ENCODE measurements around the gene RD3L. TPM values are rescaled to one million over a fixed set of nuclear protein-coding genes. Genes with fewer than 3 reads are reported as not detected.

The RD3L gene
- total RNA-seq, 4 donors from 2014 or later, result not detected

DNA sequence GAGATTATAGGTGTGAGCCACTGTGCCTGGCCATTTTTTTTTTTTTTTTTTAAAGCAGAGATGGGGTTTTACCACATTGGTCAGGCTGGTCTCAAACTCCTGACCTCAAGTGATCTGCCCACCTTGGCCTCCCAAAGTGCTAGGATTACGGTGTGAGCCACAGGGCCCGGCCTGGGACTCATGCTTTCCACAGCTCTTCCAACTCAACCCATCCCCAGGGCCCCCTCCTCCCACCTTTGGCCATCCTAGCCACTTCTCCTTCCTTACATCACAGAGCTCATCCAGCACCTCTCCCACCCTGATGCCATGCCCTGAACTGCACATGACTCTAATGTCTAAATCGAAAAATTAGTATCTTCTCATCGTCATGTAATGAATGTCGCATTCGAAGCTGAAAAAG, 26.7 kb downstream of the RD3L start:
- WGBS, 2 donors, result 93 to 95% methylated on average over 6 of the region's 6 CpGs
- DNase-seq (ENCODE audit: low spot score in 2 of 2), result no peak
- no peak overlapping the region for H3K4me3 ChIP-seq (ENCODE audit: low read depth, poor library complexity, severe bottlenecking)
- TF ChIP-seq, protein P1, sequence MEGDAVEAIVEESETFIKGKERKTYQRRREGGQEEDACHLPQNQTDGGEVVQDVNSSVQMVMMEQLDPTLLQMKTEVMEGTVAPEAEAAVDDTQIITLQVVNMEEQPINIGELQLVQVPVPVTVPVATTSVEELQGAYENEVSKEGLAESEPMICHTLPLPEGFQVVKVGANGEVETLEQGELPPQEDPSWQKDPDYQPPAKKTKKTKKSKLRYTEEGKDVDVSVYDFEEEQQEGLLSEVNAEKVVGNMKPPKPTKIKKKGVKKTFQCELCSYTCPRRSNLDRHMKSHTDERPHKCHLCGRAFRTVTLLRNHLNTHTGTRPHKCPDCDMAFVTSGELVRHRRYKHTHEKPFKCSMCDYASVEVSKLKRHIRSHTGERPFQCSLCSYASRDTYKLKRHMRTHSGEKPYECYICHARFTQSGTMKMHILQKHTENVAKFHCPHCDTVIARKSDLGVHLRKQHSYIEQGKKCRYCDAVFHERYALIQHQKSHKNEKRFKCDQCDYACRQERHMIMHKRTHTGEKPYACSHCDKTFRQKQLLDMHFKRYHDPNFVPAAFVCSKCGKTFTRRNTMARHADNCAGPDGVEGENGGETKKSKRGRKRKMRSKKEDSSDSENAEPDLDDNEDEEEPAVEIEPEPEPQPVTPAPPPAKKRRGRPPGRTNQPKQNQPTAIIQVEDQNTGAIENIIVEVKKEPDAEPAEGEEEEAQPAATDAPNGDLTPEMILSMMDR (IDR thresholded peaks at IDR 0.05), result no peak
- no peak for TF ChIP-seq POLR2A (IDR thresholded peaks at IDR 0.05)
- intact Hi-C loops (cut with DNase I; ENCODE audit: low total_unique reads), result loop anchor here (10.0 kb wide), 1 partner anchor 101 kb away; no protein-coding TSS in a partner anchor

DNA sequence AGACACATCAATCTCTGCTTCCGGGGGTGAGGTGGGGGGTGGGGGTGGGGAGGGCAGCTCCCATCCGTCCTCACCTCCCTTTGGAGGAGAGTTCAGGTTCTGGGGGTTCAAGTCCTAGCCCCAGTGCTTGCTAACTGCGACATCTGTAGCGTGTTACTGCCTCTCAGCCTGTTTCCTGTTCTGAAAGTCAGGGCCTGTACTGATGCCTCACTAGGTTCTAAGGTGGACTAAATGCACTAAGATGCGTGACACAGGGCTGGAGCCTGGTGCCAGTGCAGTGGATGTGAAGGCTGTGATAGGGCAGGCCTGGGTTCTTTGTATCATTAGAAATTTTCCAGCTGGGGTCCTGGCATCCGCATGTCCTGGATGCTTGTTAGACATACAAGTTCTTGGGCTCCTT, 31.3 kb downstream of the RD3L start:
- intact Hi-C loops (cut with DNase I; ENCODE audit: low total_unique reads), result loop anchor here (10.0 kb wide), 1 partner anchor 96 kb away; no protein-coding TSS in a partner anchor

DNA sequence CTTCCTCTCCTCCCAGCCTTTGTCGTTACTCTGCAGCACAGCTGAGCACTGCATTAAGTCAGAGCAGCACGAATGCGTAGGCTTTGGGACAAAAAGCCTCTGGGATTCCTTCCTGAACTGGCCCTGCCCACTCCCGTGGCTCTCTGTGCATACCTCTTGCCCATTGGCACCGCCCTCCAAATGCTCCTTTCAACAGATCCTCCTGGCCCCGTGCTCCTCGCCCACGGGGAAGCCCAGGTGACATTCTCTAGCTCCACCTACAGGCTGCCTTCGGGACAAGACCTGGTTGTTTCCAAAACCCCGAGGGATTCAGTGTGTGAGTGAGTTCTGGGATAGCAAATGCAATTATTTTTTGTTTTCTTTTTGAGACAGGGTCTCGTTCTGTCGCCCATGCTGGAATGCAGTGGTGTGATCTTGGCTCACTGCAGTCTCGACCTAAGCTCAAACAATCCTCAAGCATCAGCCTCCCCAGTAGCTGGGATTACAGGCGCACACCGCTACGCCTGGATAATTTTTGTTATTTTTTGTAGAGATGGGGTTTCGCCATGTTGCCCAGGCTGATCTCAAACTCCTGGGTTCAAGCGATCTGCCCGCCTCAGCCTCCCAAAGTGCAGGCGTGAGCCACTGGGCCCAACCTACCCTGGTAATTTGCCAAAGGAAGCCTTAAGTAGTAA, 31.9 kb downstream of the RD3L start:
- intact Hi-C loops (cut with DNase I; ENCODE audit: low total_unique reads), result loop anchor here (10.0 kb wide), 1 partner anchor 96 kb away; no protein-coding TSS in a partner anchor
- WGBS, 2 donors, result 23 to 26% methylated on average over 20 of the region's 20 CpGs
- TF ChIP-seq, protein P1 (IDR thresholded peaks at IDR 0.05), result peak in 1 of 3 donors; percentile 53
- no peak for TF ChIP-seq POLR2A (IDR thresholded peaks at IDR 0.05)
- no peak overlapping the region for H3K4me3 ChIP-seq (ENCODE audit: low read depth, poor library complexity, severe bottlenecking)
- peak; percentile 64 to 93 for DNase-seq (ENCODE audit: low spot score in 2 of 2)

More for the DNA sequence above, 31.3 kb downstream of the RD3L start:
- 69 to 82% methylated on average over 6 of the region's 6 CpGs for WGBS, 2 donors
- no peak for DNase-seq (ENCODE audit: low spot score in 2 of 2)
- TF ChIP-seq POLR2A (IDR thresholded peaks at IDR 0.05), result no peak
- TF ChIP-seq, protein P1 (IDR thresholded peaks at IDR 0.05), result no peak
- H3K4me3 ChIP-seq (ENCODE audit: low read depth, poor library complexity, severe bottlenecking), result no peak overlapping the region

DNA sequence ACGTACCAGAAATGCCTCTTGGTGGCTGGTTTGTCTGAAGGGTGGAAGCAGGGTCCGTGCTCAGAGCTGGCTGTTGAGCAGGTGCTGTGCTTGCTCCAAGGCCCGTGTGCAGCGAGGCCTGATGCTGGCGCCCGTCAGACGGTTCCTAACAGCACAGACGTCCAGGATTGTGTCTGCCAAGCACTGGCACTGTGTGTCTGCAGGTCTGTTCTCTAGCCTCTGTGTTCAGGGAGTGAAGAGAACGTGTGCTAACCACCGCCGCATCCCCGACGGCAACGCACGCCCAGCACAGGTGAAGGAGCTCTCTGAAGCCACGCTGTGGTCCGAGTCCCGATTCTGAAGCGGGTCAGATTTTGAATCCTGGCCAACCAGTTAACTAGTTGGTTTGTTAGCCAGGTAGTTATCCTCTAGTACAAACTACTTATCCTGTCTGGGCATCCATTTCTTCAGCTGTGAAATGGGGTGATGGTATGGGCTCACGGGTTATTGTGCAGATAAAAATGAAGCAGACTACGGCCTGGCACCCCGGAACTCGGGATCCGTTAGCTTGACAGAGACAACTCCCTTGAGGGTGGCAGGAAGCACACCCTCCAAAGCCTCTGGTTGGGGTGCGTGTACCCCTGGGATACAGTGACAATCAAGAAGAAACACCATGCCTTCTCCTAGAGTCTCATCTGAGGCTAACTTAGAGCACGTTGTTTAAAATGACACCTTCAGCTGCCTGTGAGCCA, 32.6 kb downstream of the RD3L start:
- no peak for DNase-seq (ENCODE audit: low spot score in 2 of 2)
- intact Hi-C loops (cut with DNase I; ENCODE audit: low total_unique reads), result loop anchor here (10.0 kb wide), 1 partner anchor 95 kb away; no protein-coding TSS in a partner anchor
- TF ChIP-seq POLR2A (IDR thresholded peaks at IDR 0.05), result no peak
- TF ChIP-seq, protein P1 (IDR thresholded peaks at IDR 0.05), result no peak
- 77 to 79% methylated on average over 26 of the region's 26 CpGs for WGBS, 2 donors
- H3K4me3 ChIP-seq (ENCODE audit: low read depth, poor library complexity, severe bottlenecking), result no peak overlapping the region

DNA sequence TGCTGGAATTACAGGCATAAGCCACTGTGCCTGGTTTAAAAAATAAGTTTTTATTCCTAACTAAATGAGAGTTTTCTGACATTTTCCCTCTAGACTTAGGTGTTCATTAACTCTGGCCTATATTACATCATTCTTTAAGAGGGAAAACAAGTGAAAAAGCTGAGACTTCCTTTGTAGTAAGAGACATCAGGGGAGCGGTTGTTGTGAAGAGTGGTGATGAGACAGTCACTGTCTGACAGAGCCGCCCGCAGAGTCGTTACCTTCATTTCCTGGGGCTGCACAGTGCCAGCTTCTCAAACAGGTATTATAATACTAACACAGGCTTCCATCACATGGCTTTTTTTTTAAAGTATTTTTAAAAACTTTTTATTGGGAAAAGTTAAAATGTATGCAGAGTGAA, 33.7 kb downstream of the RD3L start:
- H3K4me3 ChIP-seq (ENCODE audit: low read depth, poor library complexity, severe bottlenecking), result no peak overlapping the region
- intact Hi-C loops (cut with DNase I; ENCODE audit: low total_unique reads), result no loop called here
- WGBS, 2 donors, result 91 to 95% methylated on average over 4 of the region's 4 CpGs
- DNase-seq (ENCODE audit: low spot score in 2 of 2), result no peak
- no peak for TF ChIP-seq POLR2A (IDR thresholded peaks at IDR 0.05)
- TF ChIP-seq, protein P1 (IDR thresholded peaks at IDR 0.05), result no peak

All from lower leg skin (tissue), 4 donors.